Measurements from ENCODE around the gene NHLH2.

The NHLH2 gene

GRCh38 chr1:115840605-115841460 lies at the start of gene NHLH2:
TSS of gene NHLH2 (minus strand) at chr1:115841126. CDS start at chr1:115838372, 2,754 bp downstream.
- in situ Hi-C loops (cut with MboI; ENCODE audit: low sequenced_read_pairs), result no loop called here

DNA sequence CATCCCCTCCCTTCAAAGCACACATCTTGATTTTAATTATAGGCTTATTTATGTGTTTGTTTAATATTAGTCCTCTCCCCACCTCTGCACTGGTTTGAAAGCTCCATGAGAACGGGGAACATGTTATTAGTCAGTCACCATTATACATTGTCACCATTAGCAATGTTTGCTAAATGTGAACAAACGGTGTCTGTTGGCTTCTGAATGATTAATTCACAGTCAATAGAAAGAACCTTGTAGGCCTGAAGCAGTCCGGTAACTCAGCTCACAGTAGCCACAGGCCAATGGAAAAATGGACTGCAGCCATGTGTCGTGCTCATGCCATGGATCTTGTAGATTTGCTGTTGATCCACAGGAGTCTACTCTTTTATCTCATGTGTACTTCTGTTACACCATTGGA lies 49.7 kb upstream of the NHLH2 start:
- in situ Hi-C loops (cut with MboI; ENCODE audit: low sequenced_read_pairs), result no loop called here

DNA sequence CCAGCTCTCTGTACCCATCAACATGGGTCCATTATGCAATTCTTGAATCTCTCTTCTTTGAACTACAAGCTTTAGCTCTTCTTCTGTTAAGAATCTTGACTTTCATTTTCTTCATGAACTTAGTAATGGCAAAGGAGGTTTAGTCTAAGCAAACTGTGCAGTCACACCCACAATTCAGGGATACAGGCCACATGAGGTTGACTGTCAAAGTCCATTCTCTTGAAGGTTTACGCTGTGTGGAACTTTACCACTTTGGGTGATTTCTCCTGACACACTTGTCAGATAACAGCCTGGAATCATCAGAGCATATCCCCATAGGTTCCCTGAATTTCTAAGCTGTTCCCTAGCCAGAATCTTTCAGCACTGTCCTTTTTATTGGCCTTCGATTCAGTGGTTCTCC lies 48.0 kb upstream of the NHLH2 start:
- in situ Hi-C loops (cut with MboI; ENCODE audit: low sequenced_read_pairs), result loop anchor here (10.0 kb wide), 1 partner anchor 84 kb away; no protein-coding TSS in a partner anchor

GRCh38 chr1:115882913-115883902 lies 42.3 kb upstream of the NHLH2 start:
- in situ Hi-C loops (cut with MboI; ENCODE audit: low sequenced_read_pairs), result loop anchor here (10.0 kb wide), 1 partner anchor 78 kb away; no protein-coding TSS in a partner anchor

DNA sequence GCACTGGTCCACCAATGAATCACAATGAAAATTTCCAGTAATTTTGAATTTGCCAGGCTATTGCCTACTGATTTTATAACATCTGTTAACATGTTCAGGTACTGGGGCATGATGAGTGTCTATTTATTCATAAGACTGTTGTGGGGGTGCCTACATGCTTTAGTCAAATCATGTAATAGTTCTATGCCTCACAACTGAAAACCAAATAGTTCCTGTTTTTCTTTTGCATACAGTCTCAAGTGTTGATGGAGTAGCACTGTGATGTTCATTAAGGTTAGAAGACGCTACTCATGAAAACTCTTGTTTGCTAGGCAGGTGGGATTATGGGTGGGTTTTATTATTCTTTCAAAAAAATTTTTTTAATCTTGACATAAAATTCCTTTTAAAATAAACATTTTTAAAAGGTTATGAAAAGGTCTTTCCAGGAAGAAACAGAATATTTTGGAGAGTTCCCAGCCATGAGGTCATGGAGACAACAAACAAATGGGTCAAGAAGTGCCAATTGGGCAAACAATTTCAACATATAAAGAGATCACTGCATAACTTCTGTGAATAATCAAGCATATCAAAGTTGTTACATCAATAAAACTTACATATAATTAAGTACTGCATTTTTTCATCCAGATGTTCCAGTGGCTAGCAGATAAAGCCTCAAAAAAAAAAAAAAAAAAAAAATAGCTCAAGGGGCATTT lies 40.2 kb upstream of the NHLH2 start:
- in situ Hi-C loops (cut with MboI; ENCODE audit: low sequenced_read_pairs), result loop anchor here (10.0 kb wide), 1 partner anchor 76 kb away; no protein-coding TSS in a partner anchor

DNA sequence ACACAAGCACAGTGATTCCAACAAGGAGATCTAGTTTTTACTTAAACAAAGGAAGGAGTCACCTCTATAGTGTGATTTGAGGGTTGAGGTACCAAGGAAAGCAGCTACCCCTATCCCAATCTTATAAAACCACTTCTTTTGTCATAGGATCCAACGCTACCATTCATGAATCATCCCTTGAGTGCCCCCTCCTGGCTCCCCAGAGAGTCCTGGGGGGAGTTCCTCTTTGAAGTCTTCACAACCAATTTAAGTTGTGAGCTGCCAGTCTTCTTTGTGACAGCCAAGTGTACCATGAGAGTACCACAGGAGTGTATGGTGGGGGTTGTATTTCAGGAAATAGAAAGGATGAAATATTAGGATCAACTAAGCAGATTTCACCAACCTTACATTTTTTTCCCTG lies 39.1 kb upstream of the NHLH2 start:
- in situ Hi-C loops (cut with MboI; ENCODE audit: low sequenced_read_pairs), result loop anchor here (10.0 kb wide), 1 partner anchor 75 kb away; no protein-coding TSS in a partner anchor

DNA sequence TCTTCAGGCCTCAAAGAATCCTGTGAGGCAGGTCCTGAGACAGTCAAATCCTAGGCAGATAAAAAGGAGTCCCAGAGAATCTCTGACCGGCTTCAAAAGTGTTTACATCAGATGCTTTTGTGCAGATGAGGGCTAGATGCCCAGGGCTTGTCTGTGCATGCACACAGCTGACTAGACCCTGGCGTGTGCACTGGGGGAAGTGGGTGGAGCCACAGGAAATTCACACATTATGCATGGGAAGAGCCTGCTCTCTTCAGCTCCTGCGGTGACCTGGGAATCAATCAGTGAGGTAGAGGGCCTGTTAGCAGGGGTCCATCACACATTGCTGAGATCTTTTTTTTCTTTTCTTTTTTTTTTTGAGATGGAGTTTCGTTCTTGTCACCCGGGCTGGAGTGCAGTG lies 36.6 kb upstream of the NHLH2 start:
- in situ Hi-C loops (cut with MboI; ENCODE audit: low sequenced_read_pairs), result no loop called here

DNA sequence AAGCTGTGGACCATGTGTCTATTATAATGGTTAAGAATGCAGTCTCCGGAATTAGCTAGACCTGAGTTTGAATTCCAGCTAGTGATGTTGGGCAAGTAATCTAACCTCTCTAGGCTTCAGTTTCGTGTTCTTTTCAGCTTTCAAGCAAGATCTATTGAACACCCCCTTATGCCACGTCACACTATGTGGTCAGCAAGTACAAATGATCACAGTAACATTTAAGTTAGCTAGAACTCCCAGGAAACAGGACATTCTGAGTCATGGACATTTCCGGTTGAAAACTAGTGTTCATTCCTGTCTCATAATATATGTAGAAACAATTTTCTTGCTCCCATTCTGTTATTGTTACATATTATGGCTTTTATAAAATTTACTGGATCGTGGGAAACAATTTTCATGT lies 34.0 kb upstream of the NHLH2 start:
- in situ Hi-C loops (cut with MboI; ENCODE audit: low sequenced_read_pairs), result no loop called here

DNA sequence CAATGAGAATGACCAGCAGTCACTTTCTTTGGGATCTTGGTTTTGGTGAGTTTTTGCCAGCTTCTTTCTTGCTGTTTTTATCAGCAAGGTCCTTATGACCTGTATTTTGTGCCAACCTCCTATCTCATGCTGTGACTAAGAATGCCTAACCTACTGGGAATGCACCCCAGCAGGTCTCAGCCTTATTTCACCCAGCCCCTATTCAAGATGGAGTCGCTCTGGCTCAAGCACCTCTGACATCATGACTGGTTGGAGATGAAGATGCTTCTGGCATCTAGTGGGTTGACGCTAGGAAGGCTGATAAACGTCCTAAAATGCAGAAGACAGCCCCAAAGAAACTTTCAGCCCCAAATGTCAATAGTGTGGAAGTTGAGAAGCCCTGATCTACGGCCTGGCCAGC lies 33.6 kb upstream of the NHLH2 start:
- in situ Hi-C loops (cut with MboI; ENCODE audit: low sequenced_read_pairs), result no loop called here

GRCh38 chr1:115873184-115873583 lies 32.3 kb upstream of the NHLH2 start:
- in situ Hi-C loops (cut with MboI; ENCODE audit: low sequenced_read_pairs), result no loop called here

GRCh38 chr1:115869064-115869463 lies 28.1 kb upstream of the NHLH2 start:
- in situ Hi-C loops (cut with MboI; ENCODE audit: low sequenced_read_pairs), result loop anchor here (10.0 kb wide), 1 partner anchor 54 kb away; no protein-coding TSS in a partner anchor

DNA sequence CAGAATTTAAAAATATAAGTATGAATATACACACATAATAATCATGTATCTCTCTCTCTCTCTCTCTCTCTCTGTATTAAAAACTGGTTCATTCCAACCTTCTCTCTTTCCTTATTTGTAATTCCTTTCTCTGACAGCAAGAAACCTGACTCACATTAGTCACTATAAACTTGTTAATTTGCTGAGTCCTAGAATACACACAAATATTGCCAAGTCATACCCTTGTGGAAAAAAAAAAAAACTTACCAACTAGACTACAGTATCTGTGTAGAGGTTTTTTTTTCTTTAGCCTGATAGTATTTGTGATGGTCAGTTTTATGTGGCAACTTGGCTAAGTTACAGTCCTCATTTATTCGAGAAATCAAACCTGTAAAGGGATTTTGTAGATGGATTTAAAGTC lies 26.3 kb upstream of the NHLH2 start:
- in situ Hi-C loops (cut with MboI; ENCODE audit: low sequenced_read_pairs), result loop anchor here (10.0 kb wide), 1 partner anchor 52 kb away; no protein-coding TSS in a partner anchor

GRCh38 chr1:115865704-115866380 lies 24.9 kb upstream of the NHLH2 start:
- in situ Hi-C loops (cut with MboI; ENCODE audit: low sequenced_read_pairs), result loop anchor here (10.0 kb wide), 1 partner anchor 51 kb away; no protein-coding TSS in a partner anchor

GRCh38 chr1:115862403-115862802 lies 21.5 kb upstream of the NHLH2 start:
- in situ Hi-C loops (cut with MboI; ENCODE audit: low sequenced_read_pairs), result loop anchor here (10.0 kb wide), 1 partner anchor 48 kb away; no protein-coding TSS in a partner anchor

- in situ Hi-C loops (cut with MboI; ENCODE audit: low sequenced_read_pairs), result no loop called here
Measured at GRCh38 chr1:115854005-115854404, 13.1 kb upstream of the NHLH2 start.

DNA sequence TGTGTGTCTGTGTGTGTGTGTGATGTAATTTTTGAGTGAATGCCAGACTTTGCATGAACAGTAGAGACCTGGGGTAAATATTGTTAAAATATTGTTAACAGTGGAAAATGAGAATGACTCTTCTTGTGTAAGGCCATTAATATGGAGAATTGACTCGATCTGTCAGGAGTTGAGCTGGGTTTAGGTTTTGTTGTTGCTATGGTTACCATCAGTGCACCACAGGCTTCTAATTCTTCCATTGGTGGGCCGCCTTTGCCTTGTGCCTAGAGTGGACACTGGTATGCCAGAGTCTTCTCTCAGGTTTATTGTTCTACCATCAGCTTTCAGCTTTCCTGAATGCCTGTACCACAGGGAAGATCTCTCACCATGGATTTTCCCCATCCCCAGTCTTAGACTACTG lies 10.0 kb upstream of the NHLH2 start:
- in situ Hi-C loops (cut with MboI; ENCODE audit: low sequenced_read_pairs), result no loop called here

- in situ Hi-C loops (cut with MboI; ENCODE audit: low sequenced_read_pairs), result no loop called here
Measured at GRCh38 chr1:115847787-115848186, 6.9 kb upstream of the NHLH2 start.

DNA sequence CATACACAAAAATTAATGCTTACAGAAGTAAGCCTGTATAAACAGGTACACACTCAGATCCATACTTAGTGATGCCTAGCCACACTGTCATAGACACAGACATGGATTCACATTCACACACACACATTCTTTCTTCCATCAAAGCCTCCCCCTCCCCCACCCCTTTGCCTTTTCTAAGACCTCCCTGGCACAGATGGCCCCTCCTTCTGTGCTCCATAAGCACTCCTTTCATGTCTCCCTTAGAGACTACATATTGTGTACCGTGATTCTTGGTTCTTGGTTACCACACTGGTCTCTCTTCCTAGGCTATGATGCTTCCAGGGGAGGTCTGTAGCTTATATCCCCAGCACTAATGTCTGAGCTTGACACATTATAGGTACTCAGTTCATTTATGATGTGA lies 2.0 kb upstream of the NHLH2 start:
- in situ Hi-C loops (cut with MboI; ENCODE audit: low sequenced_read_pairs), result no loop called here

- in situ Hi-C loops (cut with MboI; ENCODE audit: low sequenced_read_pairs), result no loop called here
Measured at GRCh38 chr1:115839679-115840237, 1.2 kb downstream of the NHLH2 start.
